GM13976 (cell line): Measurements from ENCODE around the gene PKIB.

Experiments
- DNase-seq: peaks from one replicate; pipeline ENCODE4 v3.0.0; 2012; ENCODE audit warnings: low spot score
- in situ Hi-C: fragments of 300-500 bp; cut with MboI; formaldehyde crosslinking; loops from one replicate; pipeline ENCODE4 v1.12.0; 2022; ENCODE audit warnings: low sequenced_read_pairs, mixed read lengths, inconsistent platforms; ENCODE audit not compliant: unreplicated experiment
- TF ChIP-seq, protein P1 (sequence below): IDR thresholded peaks from 2 replicates; pipeline ENCODE4 v1.5.1; 2012; ENCODE audit warnings: borderline replicate concordance, mild to moderate bottlenecking; ENCODE audit not compliant: insufficient read depth; ENCODE audit errors: extremely low read depth, missing control alignments, control extremely low read depth

Gene PKIB

GRCh38 chr6:122678841-122679240, 68.6 kb downstream of the PKIB start:
- in situ Hi-C loops = no loop called here

DNA sequence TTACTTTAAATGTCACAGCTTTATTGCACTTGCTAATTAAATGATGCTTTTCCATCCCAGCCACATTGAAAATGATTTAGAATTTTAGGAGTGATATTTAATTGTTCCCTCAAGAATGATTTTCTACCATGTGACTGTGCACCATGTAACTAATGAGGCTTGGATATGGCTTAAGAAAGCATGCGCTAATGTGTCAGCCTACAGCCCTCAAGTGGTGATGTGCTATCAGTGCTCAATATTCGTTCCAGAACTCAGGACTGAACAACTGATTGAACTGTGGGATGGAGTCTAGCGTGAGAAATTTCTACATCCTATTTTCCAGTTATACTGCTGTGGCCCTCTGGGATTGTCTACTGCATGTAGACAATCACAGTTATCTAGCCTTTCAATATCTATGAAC, 71.5 kb downstream of the PKIB start:
- in situ Hi-C loops = no loop called here
- TF ChIP-seq, protein P1, sequence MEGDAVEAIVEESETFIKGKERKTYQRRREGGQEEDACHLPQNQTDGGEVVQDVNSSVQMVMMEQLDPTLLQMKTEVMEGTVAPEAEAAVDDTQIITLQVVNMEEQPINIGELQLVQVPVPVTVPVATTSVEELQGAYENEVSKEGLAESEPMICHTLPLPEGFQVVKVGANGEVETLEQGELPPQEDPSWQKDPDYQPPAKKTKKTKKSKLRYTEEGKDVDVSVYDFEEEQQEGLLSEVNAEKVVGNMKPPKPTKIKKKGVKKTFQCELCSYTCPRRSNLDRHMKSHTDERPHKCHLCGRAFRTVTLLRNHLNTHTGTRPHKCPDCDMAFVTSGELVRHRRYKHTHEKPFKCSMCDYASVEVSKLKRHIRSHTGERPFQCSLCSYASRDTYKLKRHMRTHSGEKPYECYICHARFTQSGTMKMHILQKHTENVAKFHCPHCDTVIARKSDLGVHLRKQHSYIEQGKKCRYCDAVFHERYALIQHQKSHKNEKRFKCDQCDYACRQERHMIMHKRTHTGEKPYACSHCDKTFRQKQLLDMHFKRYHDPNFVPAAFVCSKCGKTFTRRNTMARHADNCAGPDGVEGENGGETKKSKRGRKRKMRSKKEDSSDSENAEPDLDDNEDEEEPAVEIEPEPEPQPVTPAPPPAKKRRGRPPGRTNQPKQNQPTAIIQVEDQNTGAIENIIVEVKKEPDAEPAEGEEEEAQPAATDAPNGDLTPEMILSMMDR = no peak
- no peak for DNase-seq

More at GRCh38 chr6:122678841-122679240, 68.6 kb downstream of the PKIB start:
- TF ChIP-seq, protein P1 = no peak
- DNase-seq = no peak

DNA sequence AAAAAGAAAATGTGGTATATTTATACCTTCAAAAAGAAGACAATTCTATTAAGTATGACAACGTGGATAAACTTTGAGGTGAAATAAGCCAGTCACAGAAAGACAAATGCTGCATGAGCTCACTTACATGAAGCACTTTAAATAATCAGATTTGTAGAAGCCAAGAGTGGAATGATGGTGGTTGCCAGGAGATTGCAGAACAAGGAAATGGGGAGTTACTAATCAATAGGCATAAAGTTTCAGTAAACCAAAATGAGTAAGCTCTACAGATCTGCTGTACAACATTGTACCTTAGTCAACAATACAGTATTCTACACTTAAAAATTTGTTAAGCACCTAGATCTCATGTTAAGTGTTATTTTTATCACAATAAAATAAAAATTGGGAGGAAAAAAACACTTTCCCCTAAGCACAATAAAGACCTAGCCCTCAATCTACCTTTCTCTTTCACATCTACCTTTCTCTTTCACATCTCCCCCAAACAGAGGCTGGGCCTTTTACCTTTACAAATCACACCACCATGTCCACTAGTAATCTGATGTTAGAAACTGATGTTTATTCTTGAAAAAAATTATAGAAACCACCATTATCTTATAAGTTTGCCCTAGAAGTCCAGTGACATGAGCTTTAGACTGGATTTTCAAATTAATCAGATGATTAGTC, 73.9 kb downstream of the PKIB start:
- TF ChIP-seq, protein P1 = no peak
- in situ Hi-C loops = no loop called here
- no peak for DNase-seq

- TF ChIP-seq, protein P1 = no peak
- in situ Hi-C loops = no loop called here
- DNase-seq = no peak
Observed at GRCh38 chr6:122692175-122692598, 82.0 kb downstream of the PKIB start.

DNA sequence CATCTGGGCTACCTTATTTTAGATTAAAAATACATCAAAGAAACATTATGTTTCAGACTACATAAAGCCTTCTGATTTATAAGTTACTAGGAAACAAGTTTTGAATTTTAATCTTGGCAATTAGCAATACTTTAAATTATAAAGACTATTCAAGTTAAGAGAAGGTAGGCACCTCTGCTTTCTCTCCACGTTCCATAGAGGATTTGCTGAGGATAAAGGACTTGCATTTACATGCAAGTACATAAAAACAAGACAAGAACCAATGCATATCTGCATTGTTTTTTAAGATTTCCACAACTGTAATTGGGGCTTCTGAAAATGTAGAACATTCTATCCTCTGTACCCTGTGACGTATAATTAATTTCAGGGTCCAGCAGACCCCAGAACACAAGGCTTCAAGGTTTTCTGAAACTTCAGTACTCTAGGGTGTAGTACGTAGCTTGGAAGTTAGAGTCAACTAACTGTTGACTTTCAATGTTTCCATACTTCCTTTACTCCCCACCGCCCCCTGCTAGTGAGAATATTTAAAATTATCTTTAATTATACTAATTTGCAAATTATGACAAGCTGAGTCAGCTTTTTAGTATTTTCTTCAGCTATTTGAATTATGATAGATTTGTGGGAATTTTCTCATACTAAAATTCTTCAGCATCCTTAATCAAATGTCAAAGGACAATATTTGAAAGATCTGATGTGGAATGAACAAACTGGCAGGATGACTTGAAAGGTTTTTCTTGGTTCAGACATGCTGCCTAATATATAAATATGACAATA, 82.8 kb downstream of the PKIB start:
- DNase-seq = no peak
- TF ChIP-seq, protein P1 = no peak
- in situ Hi-C loops = no loop called here

- in situ Hi-C loops = no loop called here
- DNase-seq = no peak
- TF ChIP-seq, protein P1 = no peak
Observed at GRCh38 chr6:122694075-122694474, 83.9 kb downstream of the PKIB start.

GRCh38 chr6:122694602-122695001, 84.4 kb downstream of the PKIB start:
- in situ Hi-C loops = no loop called here
- TF ChIP-seq, protein P1 = no peak
- no peak for DNase-seq
